GM19240 (cell line): ENCODE results near the gene PRUNE1.
A peak's percentile ranks its signal among the peaks of the same experiment; 100 is the strongest.

Source experiments
- DNase-seq: peaks from one replicate; pipeline ENCODE4 v3.0.0; 2011; ENCODE audit warnings: low spot score; ENCODE audit not compliant: insufficient read length

PRUNE1 gene

GRCh38 chr1:151049458-151049857 is 41.2 kb downstream of the PRUNE1 start:
- DNase-seq = no peak

GRCh38 chr1:151050051-151050688 is 41.9 kb downstream of the PRUNE1 start:
- DNase-seq = no peak

- DNase-seq = no peak
Observed at GRCh38 chr1:151051356-151052009, 43.2 kb downstream of the PRUNE1 start.

- no peak for DNase-seq
Observed at GRCh38 chr1:151054971-151055547, 46.8 kb downstream of the PRUNE1 start.

GRCh38 chr1:151055581-151055980 is 47.3 kb downstream of the PRUNE1 start:
- DNase-seq = no peak

- no peak for DNase-seq
Observed at GRCh38 chr1:151056149-151056548, 47.9 kb downstream of the PRUNE1 start.

- DNase-seq = no peak
Observed at GRCh38 chr1:151058692-151059091, 50.4 kb downstream of the PRUNE1 start.

GRCh38 chr1:151059109-151060006 is 51.1 kb downstream of the PRUNE1 start, which contains the start of gene CDC42SE1:
Gene CDC42SE1 (minus strand): TSS chr1:151059622. CDS start chr1:151055730, 3,892 bp downstream.
- DNase-seq = peak; percentile 67

- no peak for DNase-seq
Observed at GRCh38 chr1:151060007-151060656, 51.9 kb downstream of the PRUNE1 start, which contains the start of gene MLLT11. Gene MLLT11 (plus strand): TSS chr1:151060397. CDS start chr1:151067225, 6,828 bp downstream.

- no peak for DNase-seq
Observed at GRCh38 chr1:151060657-151061421, 52.6 kb downstream of the PRUNE1 start.

- no peak for DNase-seq
Observed at GRCh38 chr1:151061704-151062103, 53.5 kb downstream of the PRUNE1 start.

- no peak for DNase-seq
Observed at GRCh38 chr1:151062741-151063371, 54.6 kb downstream of the PRUNE1 start.

- DNase-seq = no peak
Observed at GRCh38 chr1:151065089-151065645, 56.9 kb downstream of the PRUNE1 start.

GRCh38 chr1:151067185-151067584 is 58.9 kb downstream of the PRUNE1 start:
- no peak for DNase-seq

- no peak for DNase-seq
Observed at GRCh38 chr1:151069103-151069486, 60.8 kb downstream of the PRUNE1 start.

- DNase-seq = peak; percentile 74
Observed at GRCh38 chr1:151070474-151071276, 62.4 kb downstream of the PRUNE1 start, which contains the start of gene GABPB2. Gene GABPB2 (plus strand): TSS chr1:151070761. CDS start chr1:151088190, 17,429 bp downstream.

GRCh38 chr1:151072224-151072623 is 64.0 kb downstream of the PRUNE1 start:
- DNase-seq = no peak
